GM10266 (cell line): Measurements from ENCODE around the gene ATG7.
"Not testable (repeated sequence)": the region's sequence is repeated elsewhere in the genome, so short reads cannot be mapped to it uniquely, and the experiment has no call there.

Source experiments
- DNase-seq: peaks from one replicate; pipeline ENCODE4 v3.0.0; 2012; ENCODE audit errors: extremely low spot score
- TF ChIP-seq, protein P1 (sequence below): IDR thresholded peaks from 2 replicates; pipeline ENCODE4 v1.5.1; 2012; ENCODE audit warnings: mild to moderate bottlenecking, low read depth; ENCODE audit not compliant: control insufficient read depth, insufficient read depth; ENCODE audit errors: missing control alignments

The ATG7 gene

DNA sequence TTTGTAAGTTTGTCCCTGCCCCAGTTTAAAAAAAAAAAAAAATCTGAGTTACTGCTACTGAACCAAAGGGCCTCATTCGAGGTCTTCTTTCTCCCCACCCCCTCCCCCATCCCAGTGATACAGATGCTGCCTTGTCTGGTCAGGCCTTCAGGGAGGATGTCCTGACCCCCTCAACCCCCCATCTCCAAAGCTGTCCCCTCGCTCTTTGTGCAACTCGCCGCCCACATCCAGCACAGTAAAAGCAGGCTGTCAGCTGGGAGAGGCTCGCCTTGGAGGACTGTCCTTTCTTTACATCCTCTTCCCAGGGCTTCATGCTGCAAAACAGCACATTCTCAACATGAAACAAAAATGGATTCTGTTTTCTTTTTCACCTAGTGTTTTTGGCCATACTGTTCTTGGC, 238.2 kb downstream of the ATG7 start:
- DNase-seq = no peak

DNA sequence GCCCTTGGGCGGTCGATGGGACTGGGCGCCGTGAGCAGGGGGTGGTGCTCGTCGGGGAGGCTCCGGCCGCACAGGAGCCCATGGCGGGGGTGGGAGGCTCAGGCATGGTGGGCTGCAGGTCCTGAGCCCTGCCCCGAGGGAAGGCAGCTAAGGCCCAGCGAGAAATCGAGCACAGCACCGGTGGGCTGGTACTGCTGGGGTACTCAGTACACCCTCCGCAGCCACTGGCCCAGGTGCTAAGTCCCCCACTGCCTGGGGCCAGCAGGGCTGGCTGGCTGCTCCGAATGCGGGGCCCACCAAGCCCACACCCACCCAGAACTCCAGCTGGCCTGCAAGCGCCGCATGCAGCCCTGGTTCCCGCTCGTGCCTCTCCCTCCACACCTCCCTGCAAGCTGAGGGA, 239.4 kb downstream of the ATG7 start:
- not testable (repeated sequence) for DNase-seq

More for the DNA sequence above, 238.2 kb downstream of the ATG7 start:
- TF ChIP-seq, protein P1, sequence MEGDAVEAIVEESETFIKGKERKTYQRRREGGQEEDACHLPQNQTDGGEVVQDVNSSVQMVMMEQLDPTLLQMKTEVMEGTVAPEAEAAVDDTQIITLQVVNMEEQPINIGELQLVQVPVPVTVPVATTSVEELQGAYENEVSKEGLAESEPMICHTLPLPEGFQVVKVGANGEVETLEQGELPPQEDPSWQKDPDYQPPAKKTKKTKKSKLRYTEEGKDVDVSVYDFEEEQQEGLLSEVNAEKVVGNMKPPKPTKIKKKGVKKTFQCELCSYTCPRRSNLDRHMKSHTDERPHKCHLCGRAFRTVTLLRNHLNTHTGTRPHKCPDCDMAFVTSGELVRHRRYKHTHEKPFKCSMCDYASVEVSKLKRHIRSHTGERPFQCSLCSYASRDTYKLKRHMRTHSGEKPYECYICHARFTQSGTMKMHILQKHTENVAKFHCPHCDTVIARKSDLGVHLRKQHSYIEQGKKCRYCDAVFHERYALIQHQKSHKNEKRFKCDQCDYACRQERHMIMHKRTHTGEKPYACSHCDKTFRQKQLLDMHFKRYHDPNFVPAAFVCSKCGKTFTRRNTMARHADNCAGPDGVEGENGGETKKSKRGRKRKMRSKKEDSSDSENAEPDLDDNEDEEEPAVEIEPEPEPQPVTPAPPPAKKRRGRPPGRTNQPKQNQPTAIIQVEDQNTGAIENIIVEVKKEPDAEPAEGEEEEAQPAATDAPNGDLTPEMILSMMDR = no peak

DNA sequence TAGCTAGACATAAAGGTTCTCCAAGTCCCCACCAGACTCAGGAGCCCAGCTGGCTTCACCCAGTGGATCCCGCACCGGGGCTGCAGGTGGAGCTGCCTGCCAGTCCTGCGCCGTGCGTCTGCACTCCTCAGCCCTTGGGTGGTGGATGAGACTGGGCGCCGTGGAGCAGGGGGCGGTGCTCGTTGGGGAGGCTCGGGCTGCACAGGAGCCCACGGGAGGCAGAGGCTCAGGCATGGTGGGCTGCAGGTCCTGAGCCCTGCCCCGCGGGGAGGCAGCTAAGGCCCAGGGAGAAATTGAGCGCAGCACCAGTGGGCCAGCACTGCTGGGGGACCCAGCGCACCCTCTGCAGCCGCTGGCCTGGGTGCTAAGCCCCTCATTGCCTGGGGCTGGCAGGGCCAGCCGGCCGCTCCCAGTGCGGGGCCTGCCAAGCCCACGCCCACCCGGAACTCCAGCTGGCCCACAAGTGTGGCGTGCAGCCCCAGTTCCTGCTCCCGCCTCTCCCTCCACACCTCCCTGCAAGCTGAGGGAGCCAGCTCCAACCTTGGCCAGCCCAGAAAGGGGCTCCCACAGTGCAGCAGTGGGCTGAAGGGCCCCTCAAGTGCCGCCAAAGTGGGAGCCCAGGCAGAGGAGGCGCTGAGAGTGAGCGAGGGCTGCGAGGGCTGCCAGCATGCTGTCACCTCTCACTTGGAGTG, 241.1 kb downstream of the ATG7 start:
- DNase-seq = not testable (repeated sequence)

DNA sequence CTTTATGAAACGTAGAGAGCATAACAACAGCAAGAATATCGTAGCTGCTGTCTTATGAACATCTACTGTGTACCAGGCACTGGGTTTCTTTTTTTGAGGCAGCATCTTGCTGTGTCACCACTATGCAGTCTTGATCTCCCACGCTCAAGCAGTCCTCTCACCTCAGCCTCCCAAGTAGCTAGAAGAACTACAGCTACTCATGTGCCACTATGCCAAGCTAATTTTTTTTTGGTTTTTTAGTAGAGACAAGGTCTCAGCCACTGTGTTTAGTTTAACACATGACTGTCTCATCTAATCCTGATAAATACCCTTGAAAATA, 241.6 kb downstream of the ATG7 start:
- no peak for DNase-seq
- TF ChIP-seq, protein P1 = no peak

DNA sequence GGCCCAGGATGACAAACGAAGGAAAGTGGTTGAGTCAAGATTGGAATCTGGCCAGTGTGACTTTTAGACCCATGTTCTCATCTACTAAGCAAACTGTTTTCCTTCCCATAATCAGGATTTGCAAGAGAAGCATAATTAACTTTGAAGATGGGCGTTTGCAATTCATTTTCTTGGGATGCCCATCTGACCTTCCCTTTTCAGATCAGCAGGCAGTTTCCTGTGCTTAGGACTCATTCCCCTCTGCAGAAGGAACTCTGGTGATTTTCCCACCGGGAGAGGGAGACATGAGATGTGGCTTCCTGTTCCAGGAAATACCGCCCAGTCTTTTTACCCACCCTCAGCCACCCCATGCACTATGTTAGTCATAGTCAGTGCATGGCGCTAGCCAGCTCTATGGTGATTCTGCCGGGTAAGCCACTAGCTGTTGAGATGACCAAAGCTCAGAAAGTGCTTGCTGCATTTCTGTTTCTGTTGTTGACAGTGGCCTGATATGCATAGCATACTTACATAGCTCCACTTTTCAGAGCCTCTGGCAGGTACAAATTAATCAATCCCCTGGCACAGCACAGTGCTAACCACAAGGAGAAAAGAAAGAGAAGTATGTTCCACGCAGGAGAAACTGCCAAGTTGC, 242.1 kb downstream of the ATG7 start:
- TF ChIP-seq, protein P1 = no peak
- DNase-seq = no peak

DNA sequence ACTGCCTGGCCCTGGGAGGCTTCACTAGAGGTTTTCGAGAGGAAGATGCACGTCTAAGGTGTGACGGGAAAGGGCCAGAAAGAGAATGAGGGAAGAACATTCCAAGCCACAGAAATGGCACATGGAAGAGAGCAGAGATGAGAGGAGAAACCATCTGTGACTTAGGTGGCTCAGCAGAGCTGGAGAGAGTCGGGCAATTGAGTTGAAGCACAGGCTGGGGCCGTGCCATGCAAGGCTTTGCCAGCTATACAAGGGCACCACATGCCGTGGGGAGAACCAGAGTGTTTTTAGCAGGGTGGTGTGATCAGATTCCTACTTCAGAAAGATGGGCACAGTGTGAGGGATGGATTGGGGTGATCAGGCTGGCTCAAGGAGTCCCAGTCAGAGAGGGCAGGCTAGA, 245.4 kb downstream of the ATG7 start:
- TF ChIP-seq, protein P1 = no peak

DNA sequence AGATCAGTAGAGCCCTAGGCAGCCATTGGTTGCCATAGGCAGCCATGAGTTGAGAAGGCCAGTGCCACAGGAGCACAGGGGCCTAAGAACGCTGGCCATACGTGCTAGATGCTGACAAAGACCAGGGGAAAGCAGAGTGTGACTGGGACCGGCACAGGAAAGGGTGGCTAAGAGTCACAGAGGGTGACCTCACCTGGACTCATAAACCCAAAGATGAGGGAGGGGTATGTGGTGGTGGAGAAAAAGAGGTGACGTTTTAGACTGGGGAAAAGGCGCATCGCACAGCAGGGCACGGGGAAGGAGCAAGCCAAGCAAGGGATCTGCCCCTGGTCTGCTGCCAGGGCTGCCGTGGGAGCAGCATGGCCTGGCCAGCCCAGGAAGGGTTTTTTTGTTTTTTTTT, 249.0 kb downstream of the ATG7 start:
- no peak for DNase-seq
- TF ChIP-seq, protein P1 = no peak

More for the DNA sequence above, 245.4 kb downstream of the ATG7 start:
- DNase-seq = no peak

DNA sequence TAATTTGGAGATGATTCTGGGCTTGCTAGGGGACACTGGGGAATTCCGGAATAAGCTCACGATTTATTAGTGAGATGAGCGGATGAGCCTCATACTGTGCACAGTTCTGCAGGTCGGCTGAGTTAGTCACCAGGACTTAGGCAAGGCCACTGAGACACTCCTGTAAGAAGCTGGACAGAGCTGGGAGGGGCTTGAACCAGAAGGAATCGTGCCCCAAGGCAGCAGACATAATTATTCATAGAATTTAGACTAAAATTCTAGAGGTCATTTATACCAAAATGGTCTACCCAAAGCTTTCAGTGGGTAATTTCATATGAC, 250.2 kb downstream of the ATG7 start:
- no peak for DNase-seq
- TF ChIP-seq, protein P1 = no peak
